Epithelial cell of prostate (primary cell): ENCODE measurements around the gene GNAZ.

Source experiments
- DNase-seq: peaks from one replicate; pipeline ENCODE4 v3.0.0-alpha.2; 2011; ENCODE audit warnings: low read depth, low spot score
- H3K27ac ChIP-seq: fragments of 450-650 bp; 2 replicates; pipeline ENCODE4 v1.5.1; 2017; ENCODE audit warnings: mild to moderate bottlenecking

The GNAZ gene

DNA sequence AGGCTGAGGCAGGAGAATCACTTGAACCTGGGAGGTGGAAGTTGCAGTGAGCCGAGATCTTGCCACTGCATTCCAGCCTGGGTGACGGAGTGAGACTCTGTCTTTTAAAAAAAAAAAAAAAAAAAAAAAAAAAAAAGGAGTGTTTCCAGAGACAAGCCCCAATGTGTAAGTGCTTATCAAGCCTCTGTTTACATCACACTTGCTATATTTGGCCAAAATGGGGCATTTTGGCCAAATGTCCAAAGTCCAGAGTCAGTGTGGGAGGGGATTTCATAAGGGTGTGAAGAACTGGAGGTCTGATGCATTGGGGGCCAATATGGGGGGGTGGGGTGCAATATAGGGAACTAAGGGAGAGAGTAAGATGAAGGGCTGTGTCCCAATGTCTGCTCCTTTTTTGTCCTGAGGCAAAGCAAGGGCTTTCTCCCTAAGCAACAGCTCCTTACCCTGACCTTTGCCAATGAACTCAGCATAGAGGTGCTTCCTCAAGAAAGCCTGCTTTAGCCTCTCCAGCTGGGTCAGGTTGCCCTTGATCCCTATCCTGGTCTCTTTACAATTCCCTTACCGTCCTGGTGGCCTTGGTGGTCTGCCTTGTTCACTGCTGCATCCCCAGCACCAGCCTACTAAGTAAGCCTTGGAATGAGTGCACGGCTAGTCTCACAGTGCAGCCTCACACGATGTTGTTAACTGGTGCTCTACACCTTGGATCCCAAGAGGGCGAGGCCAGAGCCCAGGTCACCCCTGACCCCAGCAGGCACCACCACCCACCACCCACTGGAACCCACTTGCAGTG, 95.9 kb downstream of the GNAZ start:
- H3K27ac ChIP-seq = no peak overlapping the region
- DNase-seq = no peak

DNA sequence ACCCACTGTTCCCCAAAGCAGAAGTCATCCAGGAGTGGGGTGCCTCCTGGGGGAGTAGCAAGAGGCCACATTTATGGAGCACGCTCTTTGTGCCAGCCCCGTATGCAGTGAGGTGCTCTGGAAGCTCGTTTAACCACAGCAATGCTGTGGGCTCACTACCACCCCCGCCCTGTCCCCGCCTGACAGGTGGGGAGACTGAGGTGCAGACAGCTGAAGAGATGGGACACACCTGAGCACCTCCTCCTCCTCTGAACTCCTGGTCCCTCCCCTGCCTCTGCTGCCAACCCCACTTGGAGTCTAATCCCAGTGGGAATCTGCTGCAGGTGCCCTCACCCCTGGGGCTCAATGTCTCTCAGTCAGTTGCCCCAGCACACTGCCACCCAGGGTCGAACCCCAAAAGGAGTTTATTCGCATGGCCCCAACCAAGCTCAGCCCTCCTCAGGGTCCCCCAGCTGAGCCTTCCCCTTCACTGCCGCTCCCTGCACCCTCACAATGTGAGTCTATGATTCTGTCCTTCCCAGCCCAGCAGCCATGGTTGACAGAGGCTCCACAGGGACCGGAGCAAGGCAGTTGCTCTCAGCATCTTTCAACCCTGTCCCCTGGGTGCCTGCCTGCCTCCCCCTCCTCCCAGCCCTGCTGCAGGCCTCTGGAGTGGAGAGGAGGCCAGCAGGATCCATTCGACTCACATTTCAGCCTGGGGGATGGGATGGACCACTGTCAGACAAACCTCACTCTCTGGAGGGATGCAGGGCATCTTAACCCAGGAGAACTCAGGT, 96.7 kb downstream of the GNAZ start:
- no peak overlapping the region for H3K27ac ChIP-seq
- DNase-seq = no peak

DNA sequence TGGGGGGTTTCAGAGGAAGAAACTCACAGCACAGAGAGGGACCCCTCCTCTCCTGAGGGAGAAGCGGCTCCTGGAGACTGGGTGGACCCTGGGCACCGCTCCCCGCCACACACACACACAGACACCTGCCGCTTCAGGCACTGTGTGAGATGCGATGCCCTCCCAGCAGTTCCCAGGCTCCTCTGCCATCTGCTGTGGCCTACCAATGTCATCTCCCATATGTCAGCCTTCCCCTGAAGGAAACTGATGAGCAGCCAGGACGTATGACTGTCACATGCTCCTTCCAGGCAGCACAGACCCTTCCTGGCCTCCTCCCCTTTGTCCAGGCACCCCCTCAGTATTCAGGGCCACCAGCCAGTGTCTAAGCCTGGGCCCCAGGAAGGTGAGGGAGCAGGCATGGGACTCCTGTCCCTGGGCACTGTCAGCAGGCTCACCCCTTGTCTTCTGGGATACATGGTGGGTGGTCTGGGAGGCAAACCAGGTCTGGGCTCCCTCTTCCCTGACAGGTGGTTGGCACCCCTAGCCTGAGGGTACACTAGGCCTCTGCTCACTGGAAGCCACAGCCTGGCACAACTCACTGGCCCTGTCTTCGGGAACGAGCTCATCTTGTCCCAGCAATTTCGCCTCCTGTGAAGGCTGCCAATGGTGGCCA, 98.2 kb downstream of the GNAZ start:
- no peak for DNase-seq
- no peak overlapping the region for H3K27ac ChIP-seq

DNA sequence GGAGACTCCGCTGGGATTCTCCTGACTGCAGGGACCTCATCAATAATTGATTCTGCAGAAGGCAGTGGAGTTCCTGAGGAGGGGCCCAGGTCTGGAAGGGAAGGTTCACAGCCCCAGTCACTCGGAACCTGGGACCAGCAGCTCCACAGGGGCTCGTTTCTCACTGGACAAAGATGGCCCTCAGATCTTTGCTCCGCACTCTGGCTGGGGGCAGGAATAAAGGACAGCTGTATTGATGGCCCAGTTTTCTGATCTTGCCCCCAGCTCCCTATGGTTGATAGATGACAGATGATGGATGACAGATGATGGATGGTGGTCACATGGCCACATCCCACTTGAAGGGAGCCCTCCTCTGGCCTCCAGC, 98.7 kb downstream of the GNAZ start:
- no peak for DNase-seq
- no peak overlapping the region for H3K27ac ChIP-seq
